CD14-positive monocyte (primary cell): ENCODE data around the gene DOCK1. TPM values are rescaled to one million over a fixed set of nuclear protein-coding genes. Genes with fewer than 3 reads are reported as not detected.

ENCODE experiments used
- DNase-seq, 3 donors: peaks; one replicate each; pipeline ENCODE4 v3.0.0-alpha.2; 2011 to 2022
- H2AFZ ChIP-seq: 2 replicates; pipeline ENCODE4 v1.6.0; 2012; ENCODE audit warnings: mild to moderate bottlenecking, low read depth, low read length, inconsistent platforms; ENCODE audit not compliant: insufficient read depth, poor library complexity, severe bottlenecking
- H3K27ac ChIP-seq, 2 donors: 1 replicate in 1 of 2; 2 replicates in 1 of 2; pipeline ENCODE4 v1.5.1; 2012 to 2013; ENCODE audit warnings: low read length in 2 of 2, control low read depth in 1 of 2, inconsistent platforms in 1 of 2, low read depth in 1 of 2, mild to moderate bottlenecking in 1 of 2
- H3K27me3 ChIP-seq, 2 donors: one replicate each; pipeline versions ENCODE4 v1.6.0 to v1.6.1; 2011 to 2013; ENCODE audit warnings: low read length in 2 of 2; ENCODE audit not compliant: control insufficient read depth in 2 of 2, insufficient read depth in 2 of 2
- H3K36me3 ChIP-seq, 2 donors: replicated peaks in 1 of 2; 1 replicate in 1 of 2; 2 replicates in 1 of 2; pipeline versions ENCODE4 v1.5.1 to v1.6.1; 2012 to 2013; ENCODE audit warnings: low read length in 2 of 2, control low read depth in 1 of 2, inconsistent platforms in 1 of 2, mild to moderate bottlenecking in 1 of 2; ENCODE audit not compliant: insufficient read depth in 2 of 2, control insufficient read depth in 1 of 2
- H3K4me1 ChIP-seq, 2 donors: 1 replicate in 1 of 2; 2 replicates in 1 of 2; pipeline versions ENCODE4 v1.5.1 to v1.6.1; 2012 to 2013; ENCODE audit warnings: low read length in 2 of 2, control low read depth in 1 of 2, inconsistent platforms in 1 of 2, mild to moderate bottlenecking in 1 of 2, moderate library complexity in 1 of 2; ENCODE audit not compliant: insufficient read depth in 2 of 2, control insufficient read depth in 1 of 2
- H3K4me2 ChIP-seq: replicated peaks from 2 replicates; pipeline ENCODE3; 2012; ENCODE audit warnings: low read length, moderate library complexity, mild to moderate bottlenecking; ENCODE audit not compliant: poor library complexity, severe bottlenecking; ENCODE audit errors: extremely low read depth
- H3K4me3 ChIP-seq, 3 experiments: fragments of 200-600 bp in 1 of 3; sonication (generic) in 1 of 3; replicated peaks in 1 of 3; 1 replicate in 2 of 3; 2 replicates in 1 of 3; pipeline ENCODE4 v1.5.1; 2011 to 2013; ENCODE audit warnings: low read length in 3 of 3, mild to moderate bottlenecking in 3 of 3, control low read depth in 2 of 3, low read depth in 2 of 3, inconsistent platforms in 1 of 3, moderate library complexity in 1 of 3
- H3K79me2 ChIP-seq: 2 replicates; pipeline ENCODE4 v1.6.0; 2012; ENCODE audit warnings: mild to moderate bottlenecking, control low read depth, inconsistent platforms, low read length, moderate library complexity; ENCODE audit not compliant: insufficient read depth
- H3K9ac ChIP-seq: 2 replicates; pipeline ENCODE4 v1.6.0; 2017; ENCODE audit warnings: low read length, mild to moderate bottlenecking; ENCODE audit not compliant: insufficient read depth, poor library complexity, severe bottlenecking
- H3K9me3 ChIP-seq, 2 donors: replicated peaks in 1 of 2; 1 replicate in 1 of 2; 2 replicates in 1 of 2; pipeline versions ENCODE4 v1.5.1 to v1.6.1; 2012 to 2013; ENCODE audit warnings: low read length in 2 of 2, control low read depth in 1 of 2; ENCODE audit not compliant: control insufficient read depth in 1 of 2, insufficient read depth in 1 of 2
- H4K20me1 ChIP-seq: 2 replicates; pipeline ENCODE4 v1.6.0; 2012; ENCODE audit warnings: mild to moderate bottlenecking, low read length, control low read depth, moderate library complexity; ENCODE audit not compliant: insufficient read depth
- H3K27ac Mint-ChIP-seq, 7 donors: one replicate each; pipeline ENCODE4 v1.8.0; 2020; ENCODE audit warnings: mild to moderate bottlenecking in 7 of 7, mixed read lengths in 7 of 7, moderate library complexity in 6 of 7, inconsistent platforms in 2 of 7
- H3K27me3 Mint-ChIP-seq, 3 donors: one replicate each; pipeline ENCODE4 v1.8.0; 2021 to 2022; ENCODE audit warnings: low read depth in 3 of 3, mild to moderate bottlenecking in 3 of 3, mixed read lengths in 3 of 3, moderate library complexity in 3 of 3, inconsistent platforms in 1 of 3
- H3K36me3 Mint-ChIP-seq, 2 donors: one replicate each; pipeline ENCODE4 v1.8.0; 2020; ENCODE audit warnings: mixed read lengths in 2 of 2, inconsistent platforms in 1 of 2, mild to moderate bottlenecking in 1 of 2
- H3K4me1 Mint-ChIP-seq: one replicate; pipeline ENCODE4 v1.8.0; 2020; ENCODE audit warnings: mild to moderate bottlenecking, mixed read lengths
- H3K4me3 Mint-ChIP-seq, 2 donors: one replicate each; pipeline ENCODE4 v1.8.0; 2020; ENCODE audit warnings: mild to moderate bottlenecking in 2 of 2, mixed read lengths in 2 of 2, moderate library complexity in 1 of 2
- H3K9me3 Mint-ChIP-seq, 7 donors: one replicate each; pipeline ENCODE4 v1.8.0; 2020 to 2022; ENCODE audit warnings: mixed read lengths in 7 of 7, mild to moderate bottlenecking in 6 of 7, moderate library complexity in 6 of 7, inconsistent platforms in 2 of 7
- CTCF ChIP-seq: fragments of 200-600 bp; IDR thresholded peaks from one replicate; pipeline ENCODE4 v1.8.0; 2022; ENCODE audit warnings: antibody characterized with exemption, mild to moderate bottlenecking
- WGBS: methylation state at CpG from one replicate; pipeline ENCODE4 v1.1.5; 2013; ENCODE audit warnings: missing lambda C conversion rate; ENCODE audit not compliant: insufficient coverage; 5-methylcytosine and 5-hydroxymethylcytosine counted together
- intact Hi-C, 2 donors: fragments of 100-400 bp; cut with micrococcal nuclease; formaldehyde crosslinking; loops; one replicate each; pipeline versions ENCODE4 v1.15.0 to v1.15.1; 2023
- polyA plus RNA-seq, 3 donors: library from polyadenylated mRNA; depleted of rRNA in 1 of 3; unstranded in 2 of 3; stranded (reverse) in 1 of 3; fragments of 300-500 nt in 2 of 3; fragments of >200 nt in 1 of 3; fragmentation: Illumina TruSeq in 2 of 3; gene quantifications; 1 replicate in 2 of 3; 2 replicates in 1 of 3; pipeline ENCODE4 v1.2.3, GENCODE V29; 2012 to 2021

The DOCK1 gene
- polyA plus RNA-seq, 3 donors = 0.31 to 0.35 TPM; not detected in 1

DNA sequence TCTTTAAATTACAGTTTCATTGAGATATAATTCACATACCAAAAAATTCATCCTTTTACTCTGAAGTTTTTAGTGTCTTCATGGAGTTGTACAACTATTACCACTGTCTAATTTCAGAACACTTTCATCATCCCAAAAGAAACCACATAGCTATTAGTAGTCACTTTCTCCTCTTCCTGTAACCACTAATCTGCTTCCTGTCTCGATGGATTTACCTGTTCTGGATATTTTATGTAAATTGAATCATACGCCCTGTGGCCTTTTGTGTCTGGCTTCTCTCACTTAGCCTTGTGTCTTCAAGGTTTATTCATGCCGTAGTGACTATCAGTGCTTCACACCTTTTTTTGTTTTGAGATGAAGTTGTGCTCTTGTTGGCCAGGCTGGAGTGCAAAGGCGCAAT is 135.5 kb downstream of the DOCK1 start:
- intact Hi-C loops = no loop called here
- H4K20me1 ChIP-seq = no peaks in the 10 kb centered on the region
- H3K79me2 ChIP-seq = no peaks in the 10 kb centered on the region
- no peak overlapping the region for H3K4me3 ChIP-seq
- peak overlapping the region in 1 of 7 donors; percentile 14 for H3K27ac Mint-ChIP-seq
- no peaks in the 10 kb centered on the region for H3K9me3 ChIP-seq
- H3K36me3 Mint-ChIP-seq = no peaks in the 10 kb centered on the region
- no peak overlapping the region for H3K27ac ChIP-seq
- H3K4me1 ChIP-seq = no peaks in the 10 kb centered on the region
- H3K36me3 ChIP-seq = no peaks in the 10 kb centered on the region
- TF ChIP-seq CTCF = no peak
- no peak overlapping the region for H3K9ac ChIP-seq
- H3K4me2 ChIP-seq = no peak overlapping the region
- WGBS = 100% methylated on average over 1 of the region's 4 CpGs
- H2AFZ ChIP-seq = no peak overlapping the region
- no peaks in the 10 kb centered on the region for H3K4me1 Mint-ChIP-seq
- no peak for DNase-seq
- H3K27me3 ChIP-seq = no peaks in the 10 kb centered on the region
- H3K4me3 Mint-ChIP-seq = no peak overlapping the region
- peaks cover 0 to 1% (median 0%) of the 10 kb centered on the region in 3 donors for H3K27me3 Mint-ChIP-seq
- peaks cover 0 to 2% (median 0%) of the 10 kb centered on the region in 7 donors for H3K9me3 Mint-ChIP-seq

DNA sequence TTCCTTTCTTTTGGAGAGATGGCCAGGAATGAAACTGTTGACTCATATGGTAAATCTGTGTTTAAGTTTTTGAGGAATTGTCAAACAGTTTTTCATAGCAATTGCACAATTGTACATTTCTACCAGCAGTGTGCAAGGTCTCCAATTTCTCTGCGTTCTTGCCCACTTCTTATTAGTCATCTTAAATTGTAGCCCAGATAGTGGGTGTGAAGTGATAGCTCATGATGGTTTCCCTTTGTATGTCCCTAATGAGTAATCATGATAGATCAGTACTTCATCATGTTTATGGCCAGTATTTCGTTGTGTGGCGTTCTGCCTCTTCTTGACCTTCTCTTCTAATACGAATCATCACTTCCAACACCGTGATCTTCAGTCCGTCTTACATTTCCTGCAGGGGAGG is 136.3 kb downstream of the DOCK1 start:
- no peak for TF ChIP-seq CTCF
- no peak overlapping the region for H2AFZ ChIP-seq
- Mint-ChIP-seq H3K4me3 (no peak overlapping the region), H3K27me3 (peaks cover 0 to 1% (median 0%) of the 10 kb centered on the region in 3 donors), H3K9me3 (peaks cover 0 to 2% (median 0%) of the 10 kb centered on the region in 7 donors), H3K4me1 (no peaks in the 10 kb centered on the region), H3K27ac (no peak overlapping the region), H3K36me3 (no peaks in the 10 kb centered on the region)
- H3K27me3 ChIP-seq = no peaks in the 10 kb centered on the region
- H3K9ac ChIP-seq = no peak overlapping the region
- no peaks in the 10 kb centered on the region for H3K4me1 ChIP-seq
- no CpG with 5 or more reads among the region's 6 CpGs for WGBS
- no peaks in the 10 kb centered on the region for H4K20me1 ChIP-seq
- no peak overlapping the region for H3K27ac ChIP-seq
- H3K4me3 ChIP-seq = no peak overlapping the region
- H3K36me3 ChIP-seq = no peaks in the 10 kb centered on the region
- no peaks in the 10 kb centered on the region for H3K9me3 ChIP-seq
- DNase-seq = no peak
- intact Hi-C loops = no loop called here
- H3K4me2 ChIP-seq = no peak overlapping the region
- no peaks in the 10 kb centered on the region for H3K79me2 ChIP-seq
